CD4-positive, alpha-beta memory T cell (primary cell): ENCODE results near the gene C20orf204. TPM values are rescaled to one million over a fixed set of nuclear protein-coding genes. Genes with fewer than 3 reads are reported as not detected.

ENCODE experiments used
- CTCF ChIA-PET: fragments of 350-600 bp; sonication (Branson Sonifier 250); formaldehyde crosslinking; loops from one replicate; lab custom pipeline; 2021; ENCODE audit warnings: inconsistent platforms; ENCODE audit not compliant: partially characterized antibody; lab: Charles Lee
- POLR2A ChIA-PET: fragments of 350-600 bp; sonication (Branson Sonifier 250); formaldehyde crosslinking; loops from one replicate; lab custom pipeline; 2021; ENCODE audit not compliant: partially characterized antibody; lab: Charles Lee
- DNase-seq, 5 donors: peaks; one replicate each; pipeline versions ENCODE4 v3.0.0 to v3.0.0-alpha.2; 2020 to 2022; ENCODE audit warnings: mixed read lengths in 1 of 5
- H3K27ac ChIP-seq: one replicate; pipeline ENCODE4 v1.7.0; 2013; ENCODE audit warnings: low read depth, low read length
- H3K27me3 ChIP-seq: 2 replicates; pipeline ENCODE4 v1.7.0; 2013; ENCODE audit warnings: mild to moderate bottlenecking, low read length, moderate library complexity; ENCODE audit not compliant: insufficient read depth
- H3K36me3 ChIP-seq: 2 replicates; pipeline ENCODE4 v1.7.0; 2013; ENCODE audit warnings: mild to moderate bottlenecking, low read length, moderate library complexity; ENCODE audit not compliant: insufficient read depth
- H3K4me1 ChIP-seq: 2 replicates; pipeline ENCODE4 v1.7.0; 2013; ENCODE audit warnings: mild to moderate bottlenecking, low read length, moderate library complexity; ENCODE audit not compliant: insufficient read depth
- H3K4me3 ChIP-seq, 2 donors: one replicate each; pipeline ENCODE4 v1.7.0; 2013; ENCODE audit warnings: low read length in 2 of 2, mild to moderate bottlenecking in 1 of 2
- H3K9me3 ChIP-seq, 2 donors: one replicate each; pipeline ENCODE4 v1.7.0; 2013; ENCODE audit warnings: low read length in 2 of 2, control low read depth in 1 of 2; ENCODE audit not compliant: control insufficient read depth in 1 of 2
- H3K27ac Mint-ChIP-seq, 7 donors: one replicate each; pipeline ENCODE4 v1.8.0; 2020 to 2021; ENCODE audit warnings: mixed read lengths in 7 of 7, mild to moderate bottlenecking in 6 of 7, inconsistent platforms in 3 of 7, moderate library complexity in 3 of 7
- H3K27me3 Mint-ChIP-seq, 2 donors: one replicate each; pipeline ENCODE4 v1.8.0; 2020 to 2021; ENCODE audit warnings: mixed read lengths in 2 of 2
- H3K36me3 Mint-ChIP-seq, 2 donors: one replicate each; pipeline ENCODE4 v1.8.0; 2020 to 2021; ENCODE audit warnings: mixed read lengths in 2 of 2, inconsistent platforms in 1 of 2, mild to moderate bottlenecking in 1 of 2
- H3K4me1 Mint-ChIP-seq, 4 donors: one replicate each; pipeline ENCODE4 v1.8.0; 2020 to 2021; ENCODE audit warnings: mixed read lengths in 4 of 4, mild to moderate bottlenecking in 1 of 4
- H3K4me3 Mint-ChIP-seq, 8 donors: one replicate each; pipeline ENCODE4 v1.8.0; 2020 to 2021; ENCODE audit warnings: mixed read lengths in 8 of 8, mild to moderate bottlenecking in 7 of 8, moderate library complexity in 6 of 8, inconsistent platforms in 3 of 8
- H3K9me3 Mint-ChIP-seq, 8 donors: one replicate each; pipeline ENCODE4 v1.8.0; 2020 to 2021; ENCODE audit warnings: mixed read lengths in 8 of 8, mild to moderate bottlenecking in 5 of 8, inconsistent platforms in 3 of 8, moderate library complexity in 1 of 8
- intact Hi-C: fragments of 100-400 bp; cut with micrococcal nuclease; formaldehyde crosslinking; loops from one replicate; pipeline ENCODE4 v1.15.1; 2023
- polyA plus RNA-seq, 2 donors: library from polyadenylated mRNA; unstranded; fragments of 300-500 nt; fragmentation: Illumina TruSeq; gene quantifications; one replicate each; pipeline ENCODE4 v1.2.3, GENCODE V29; 2021
- total RNA-seq, 2 experiments: library from RNA; stranded (reverse); gene quantifications; one replicate each; pipeline ENCODE4 v1.2.3, GENCODE V29; 2021

The C20orf204 gene
- total and polyA plus RNA-seq, 4 experiments from 2014 or later = 0.22 to 4.1 (median 3.7) TPM; not detected in 1

- H3K27ac ChIP-seq = no peak overlapping the region
- Mint-ChIP-seq H3K27me3 (peaks cover 18 to 22% of the 10 kb centered on the region in 2 donors), H3K4me3 (peak overlapping the region in 5 of 8 donors; percentile 9 to 51 (median 39)), H3K36me3 (no peaks in the 10 kb centered on the region), H3K4me1 (peaks cover 2 to 23% (median 6%) of the 10 kb centered on the region in 4 donors), H3K27ac (no peak overlapping the region), H3K9me3 (no peaks in the 10 kb centered on the region)
- peaks cover 15% of the 10 kb centered on the region for H3K27me3 ChIP-seq
- H3K9me3 ChIP-seq = no peaks in the 10 kb centered on the region
- intact Hi-C loops = no loop called here
- no peak for DNase-seq
- H3K4me1 ChIP-seq = peaks cover 11% of the 10 kb centered on the region
- ChIA-PET CTCF (interaction anchor here (1.1 kb wide), 1 partner anchor 9 kb away, joined by 3 read pairs; no protein-coding TSS in a partner anchor), POLR2A (interaction anchor here (1.2 kb wide), 1 partner anchor 15 kb away, joined by 3 read pairs; the partner anchor contains the start of gene TCEA2)
- H3K36me3 ChIP-seq = no peaks in the 10 kb centered on the region
- no peak overlapping the region for H3K4me3 ChIP-seq
These were observed 12.0 kb downstream of the C20orf204 start for GRCh38 chr20:64047968-64048401.

DNA sequence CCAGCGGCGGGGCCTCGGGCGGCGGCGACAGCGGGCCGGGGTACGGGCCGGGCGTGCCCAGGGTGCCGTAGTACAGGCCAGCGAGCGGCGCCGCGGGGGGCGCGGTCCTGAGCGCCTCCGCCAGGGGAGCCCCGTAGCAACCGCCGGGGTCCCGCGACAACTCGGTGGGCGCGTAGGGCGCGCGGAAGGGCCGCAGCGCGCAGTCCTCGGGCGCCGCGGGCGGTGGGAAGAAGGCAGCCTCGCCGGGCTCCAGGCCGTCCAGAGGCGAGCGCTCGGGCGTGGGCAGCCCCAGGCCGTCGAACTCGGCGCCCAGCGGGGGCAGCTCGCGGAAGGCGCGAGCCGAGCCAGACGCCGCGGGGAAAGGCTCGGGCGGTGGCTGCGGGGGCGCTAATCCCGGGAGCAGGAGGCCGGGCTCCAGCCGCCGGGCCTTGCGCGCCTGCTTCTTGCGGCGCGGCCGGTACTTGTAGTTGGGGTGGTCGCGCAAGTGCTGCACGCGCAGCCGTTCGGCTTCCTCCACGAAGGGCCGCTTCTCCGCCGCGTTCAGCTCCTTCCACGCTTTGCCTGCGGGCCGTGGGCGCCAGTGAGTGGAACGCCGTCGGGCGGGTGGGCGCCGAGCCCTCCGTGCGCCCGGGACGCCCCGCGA lies 12.5 kb downstream of the C20orf204 start:
- no peak for DNase-seq
- intact Hi-C loops = no loop called here
- Mint-ChIP-seq H3K27me3 (peaks cover 21 to 26% of the 10 kb centered on the region in 2 donors), H3K4me3 (no peak overlapping the region), H3K27ac (no peak overlapping the region), H3K9me3 (no peaks in the 10 kb centered on the region), H3K36me3 (no peaks in the 10 kb centered on the region), H3K4me1 (peaks cover 2 to 20% (median 6%) of the 10 kb centered on the region in 4 donors)
- H3K27ac ChIP-seq = no peak overlapping the region
- peaks cover 15% of the 10 kb centered on the region for H3K27me3 ChIP-seq
- peaks cover 11% of the 10 kb centered on the region for H3K4me1 ChIP-seq
- POLR2A ChIA-PET = no interaction called here
- CTCF ChIA-PET = no interaction called here
- H3K9me3 ChIP-seq = no peaks in the 10 kb centered on the region
- no peak overlapping the region for H3K4me3 ChIP-seq
- H3K36me3 ChIP-seq = no peaks in the 10 kb centered on the region

GRCh38 chr20:64049060-64049877 lies 13.3 kb downstream of the C20orf204 start, which contains the start of gene SOX18:
Gene SOX18, minus strand, starts transcription at chr20:64049639. Its CDS starts 123 bp downstream, at chr20:64049516.
- Histone ChIP-seq H3K4me1 (peaks cover 11% of the 10 kb centered on the region), H3K36me3 (no peaks in the 10 kb centered on the region), H3K4me3 (no peak within 1 kb of the TSS), H3K27ac (no peak within 1 kb of the TSS), H3K9me3 (no peaks in the 10 kb centered on the region), H3K27me3 (peaks cover 15% of the 10 kb centered on the region)
- CTCF ChIA-PET = no interaction called here
- no peak within 1 kb of the TSS for H3K27ac Mint-ChIP-seq
- intact Hi-C loops = no loop called here
- POLR2A ChIA-PET = no interaction called here
- DNase-seq = no peak
- H3K27me3 Mint-ChIP-seq = peaks cover 22 to 28% of the 10 kb centered on the region in 2 donors
- H3K36me3 Mint-ChIP-seq = no peaks in the 10 kb centered on the region
- peak within 1 kb of the TSS in 7 of 8 donors; percentile 17 to 77 (median 58) for H3K4me3 Mint-ChIP-seq
- no peaks in the 10 kb centered on the region for H3K9me3 Mint-ChIP-seq
- peaks cover 2 to 13% (median 6%) of the 10 kb centered on the region in 4 donors for H3K4me1 Mint-ChIP-seq

DNA sequence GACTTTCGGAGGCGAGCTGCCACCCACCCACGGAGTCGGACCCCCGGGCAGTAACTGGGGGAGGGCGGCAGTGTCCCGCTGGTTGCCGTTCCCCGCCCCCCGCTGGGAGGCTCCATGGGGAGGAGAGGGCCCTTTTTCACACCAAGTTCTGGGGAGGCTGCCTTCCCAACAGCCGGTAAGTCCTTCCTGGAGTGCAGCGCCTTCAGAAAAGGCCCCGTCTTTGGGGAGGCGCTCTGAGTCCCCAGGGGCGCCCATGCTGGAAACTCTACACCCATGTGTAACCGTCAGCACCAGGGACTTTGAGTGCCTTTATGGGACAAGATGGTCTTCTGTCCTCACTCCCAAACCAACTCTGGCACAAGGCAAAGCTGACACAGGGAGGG lies 13.9 kb downstream of the C20orf204 start:
- H3K4me1 Mint-ChIP-seq = peaks cover 2 to 8% (median 4%) of the 10 kb centered on the region in 4 donors
- H3K9me3 Mint-ChIP-seq = no peaks in the 10 kb centered on the region
- H3K27ac Mint-ChIP-seq = no peak overlapping the region
- CTCF ChIA-PET = interaction anchor here (1.0 kb wide), 1 partner anchor 12 kb away, joined by 4 read pairs; no protein-coding TSS in a partner anchor
- Histone ChIP-seq H3K4me3 (no peak overlapping the region), H3K27ac (no peak overlapping the region), H3K36me3 (no peaks in the 10 kb centered on the region), H3K27me3 (peaks cover 15% of the 10 kb centered on the region), H3K9me3 (no peaks in the 10 kb centered on the region), H3K4me1 (peaks cover 11% of the 10 kb centered on the region)
- POLR2A ChIA-PET = interaction anchor here (0.6 to 0.8 kb wide), 2 partner anchors 8 to 474 kb away, joined by 3 to 4 read pairs; no protein-coding TSS in a partner anchor
- no peak for DNase-seq
- no peaks in the 10 kb centered on the region for H3K36me3 Mint-ChIP-seq
- peak overlapping the region in 2 of 8 donors; percentile 9 to 43 for H3K4me3 Mint-ChIP-seq
- intact Hi-C loops = no loop called here
- peaks cover 24 to 28% of the 10 kb centered on the region in 2 donors for H3K27me3 Mint-ChIP-seq

GRCh38 chr20:64050261-64051032 lies 14.5 kb downstream of the C20orf204 start:
- Histone ChIP-seq H3K4me1 (peaks cover 11% of the 10 kb centered on the region), H3K27me3 (peaks cover 15% of the 10 kb centered on the region), H3K4me3 (no peak overlapping the region), H3K27ac (no peak overlapping the region), H3K36me3 (no peaks in the 10 kb centered on the region), H3K9me3 (no peaks in the 10 kb centered on the region)
- H3K9me3 Mint-ChIP-seq = no peaks in the 10 kb centered on the region
- H3K36me3 Mint-ChIP-seq = no peaks in the 10 kb centered on the region
- peak overlapping the region in 3 of 8 donors; percentile 17 to 30 (median 21) for H3K4me3 Mint-ChIP-seq
- POLR2A ChIA-PET = interaction anchor here (0.6 to 0.8 kb wide), 2 partner anchors 9 to 474 kb away, joined by 3 to 4 read pairs; no protein-coding TSS in a partner anchor
- peaks cover 24 to 32% of the 10 kb centered on the region in 2 donors for H3K27me3 Mint-ChIP-seq
- CTCF ChIA-PET = interaction anchor here (1.0 kb wide), 1 partner anchor 12 kb away, joined by 4 read pairs; no protein-coding TSS in a partner anchor
- intact Hi-C loops = no loop called here
- H3K4me1 Mint-ChIP-seq = peaks cover 2 to 8% (median 4%) of the 10 kb centered on the region in 4 donors
- no peak for DNase-seq
- H3K27ac Mint-ChIP-seq = no peak overlapping the region

DNA sequence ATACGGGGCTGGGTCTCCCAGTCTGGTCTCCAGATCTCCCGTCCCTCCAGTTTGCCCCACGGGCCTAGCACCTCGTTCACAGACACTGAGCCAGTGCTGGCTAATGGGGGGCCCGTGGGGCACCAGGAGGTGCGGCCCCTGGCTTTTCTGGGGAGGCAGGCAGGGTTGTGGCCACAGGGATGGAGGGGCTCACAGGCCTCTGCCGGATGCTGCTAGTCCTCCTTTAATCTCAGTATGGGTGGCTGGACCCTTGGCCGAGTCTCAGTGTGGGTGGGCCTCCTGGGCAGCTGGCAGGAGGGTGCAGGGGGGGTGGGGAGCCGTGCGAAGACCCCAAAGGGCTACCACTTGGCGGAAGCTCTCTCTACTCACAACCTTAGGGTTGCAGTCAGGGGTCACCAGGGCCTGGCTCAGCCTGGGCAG lies 15.1 kb downstream of the C20orf204 start:
- peaks cover 11% of the 10 kb centered on the region for H3K4me1 ChIP-seq
- CTCF ChIA-PET = no interaction called here
- H3K4me3 Mint-ChIP-seq = peak overlapping the region in 2 of 8 donors; percentile 39 to 54

More for the DNA sequence above, 15.1 kb downstream of the C20orf204 start:
- no peaks in the 10 kb centered on the region for H3K36me3 ChIP-seq
- peaks cover 15% of the 10 kb centered on the region for H3K27me3 ChIP-seq
- no peak overlapping the region for H3K4me3 ChIP-seq
- no peaks in the 10 kb centered on the region for H3K9me3 Mint-ChIP-seq
- no peaks in the 10 kb centered on the region for H3K36me3 Mint-ChIP-seq
- H3K27me3 Mint-ChIP-seq = peaks cover 23 to 30% of the 10 kb centered on the region in 2 donors
- DNase-seq = no peak
- H3K27ac ChIP-seq = no peak overlapping the region
- no peak overlapping the region for H3K27ac Mint-ChIP-seq
- intact Hi-C loops = no loop called here
- H3K4me1 Mint-ChIP-seq = peaks cover 2 to 5% (median 4%) of the 10 kb centered on the region in 4 donors
- POLR2A ChIA-PET = no interaction called here
- no peaks in the 10 kb centered on the region for H3K9me3 ChIP-seq
